WTC11 (cell line): ENCODE measurements around the gene TRUB1. TPM values are rescaled to one million over a fixed set of nuclear protein-coding genes. Genes with fewer than 3 reads are reported as not detected.

Experiments
- ATAC-seq: fragments of 200-7000 bp; cut with Tn5 transposase; 2 replicates; pipeline ENCODE4 v1.10.0; 2021; ENCODE audit warnings: mild to moderate bottlenecking, moderate library complexity
- CTCF ChIA-PET: fragments of 300-600 bp; sonication (Branson Sonifier 250); formaldehyde crosslinking; loops from one replicate; lab custom pipeline; 2021; ENCODE audit warnings: antibody characterized with exemption; lab: Charles Lee
- POLR2A ChIA-PET: fragments of 350-600 bp; sonication (Branson Sonifier 250); formaldehyde crosslinking; loops from one replicate; lab custom pipeline; 2021; ENCODE audit warnings: antibody characterized with exemption; lab: Charles Lee
- DNase-seq: peaks from one replicate; pipeline ENCODE4 v3.0.0; 2021; ENCODE audit warnings: low spot score
- H3K27ac Mint-ChIP-seq: 2 replicates; pipeline ENCODE4 v1.8.0; 2021; ENCODE audit warnings: mixed read lengths
- H3K27me3 Mint-ChIP-seq: 2 replicates; pipeline ENCODE4 v1.8.0; 2021; ENCODE audit warnings: low read depth, mild to moderate bottlenecking, moderate library complexity, mixed read lengths
- H3K36me3 Mint-ChIP-seq: 2 replicates; pipeline ENCODE4 v1.8.0; 2021; ENCODE audit warnings: mixed read lengths
- H3K4me1 Mint-ChIP-seq: 2 replicates; pipeline ENCODE4 v1.8.0; 2022; ENCODE audit warnings: mixed read lengths
- H3K4me3 Mint-ChIP-seq: 2 replicates; pipeline ENCODE4 v1.8.0; 2021; ENCODE audit warnings: mild to moderate bottlenecking, moderate library complexity, mixed read lengths
- H3K9me3 Mint-ChIP-seq: 2 replicates; pipeline ENCODE4 v1.8.0; 2021; ENCODE audit warnings: mixed read lengths
- ATF3 ChIP-seq: sonication (generic); formaldehyde crosslinking; conservative IDR thresholded peaks from 2 replicates; pipeline ENCODE4 v1.8.1; 2022; ENCODE audit warnings: mild to moderate bottlenecking, missing genetic modification reagents
- CDX4 ChIP-seq: fragments of 250-450 bp; sonication (Bioruptor Pico); IDR thresholded peaks from 2 replicates; pipeline ENCODE4 v1.9.0; 2021; ENCODE audit warnings: moderate library complexity, mild to moderate bottlenecking, inconsistent platforms, borderline replicate concordance
- E2F1 ChIP-seq: sonication (generic); formaldehyde crosslinking; IDR thresholded peaks from 2 replicates; pipeline ENCODE4 v1.8.0; 2022; ENCODE audit warnings: mild to moderate bottlenecking, missing genetic modification reagents
- EMX1 ChIP-seq: fragments of 250-450 bp; sonication (Bioruptor Pico); IDR thresholded peaks from 2 replicates; pipeline ENCODE4 v1.8.0; 2021; ENCODE audit warnings: mild to moderate bottlenecking
- ETV6 ChIP-seq: sonication (generic); formaldehyde crosslinking; IDR thresholded peaks from 2 replicates; pipeline ENCODE4 v1.8.1; 2022; ENCODE audit warnings: mild to moderate bottlenecking, missing genetic modification reagents
- GTF2I ChIP-seq: fragments of 250-450 bp; sonication (Bioruptor Pico); conservative IDR thresholded peaks from 2 replicates; pipeline ENCODE4 v1.4.0; 2021; ENCODE audit warnings: mild to moderate bottlenecking
- MYBL2 ChIP-seq: sonication (generic); formaldehyde crosslinking; IDR thresholded peaks from 2 replicates; pipeline ENCODE4 v1.8.1; 2023; ENCODE audit warnings: mild to moderate bottlenecking, moderate library complexity, missing genetic modification reagents
- NR3C1 ChIP-seq: sonication (generic); formaldehyde crosslinking; conservative IDR thresholded peaks from 2 replicates; pipeline ENCODE4 v1.8.1; 2023; ENCODE audit warnings: low read depth, mild to moderate bottlenecking, missing genetic modification reagents
- SMAD3 ChIP-seq: sonication (generic); formaldehyde crosslinking; IDR thresholded peaks from 2 replicates; pipeline ENCODE4 v1.8.0; 2022; ENCODE audit warnings: missing genetic modification reagents, mild to moderate bottlenecking, borderline replicate concordance
- SOX15 ChIP-seq: fragments of 250-450 bp; sonication (Bioruptor Pico); IDR thresholded peaks from 2 replicates; pipeline ENCODE4 v1.9.0; 2021; ENCODE audit warnings: mild to moderate bottlenecking
- TEAD1 ChIP-seq: sonication (generic); formaldehyde crosslinking; IDR thresholded peaks from 2 replicates; pipeline ENCODE4 v1.8.0; 2022; ENCODE audit warnings: mild to moderate bottlenecking, missing genetic modification reagents
- USF1 ChIP-seq: sonication (generic); formaldehyde crosslinking; IDR thresholded peaks from 2 replicates; pipeline ENCODE4 v1.8.0; 2022; ENCODE audit warnings: mild to moderate bottlenecking, missing genetic modification reagents
- ZNF232 ChIP-seq: sonication (generic); formaldehyde crosslinking; IDR thresholded peaks from 2 replicates; pipeline ENCODE4 v1.8.0; 2022; ENCODE audit warnings: mild to moderate bottlenecking, missing genetic modification reagents
- ZNF317 ChIP-seq: sonication (generic); formaldehyde crosslinking; IDR thresholded peaks from 2 replicates; pipeline ENCODE4 v1.8.1; 2023; ENCODE audit warnings: low read depth, mild to moderate bottlenecking, moderate library complexity, missing genetic modification reagents, borderline replicate concordance
- ZNF423 ChIP-seq: fragments of 250-450 bp; sonication (Bioruptor Pico); IDR thresholded peaks from 2 replicates; pipeline ENCODE4 v2.1.2; 2022; ENCODE audit warnings: mild to moderate bottlenecking, moderate library complexity
- total RNA-seq: library from RNA; stranded (reverse); gene quantifications from 3 replicates; pipeline ENCODE4 v1.2.3, GENCODE V29; 2021
- TF ChIP-seq, protein P1 (sequence below): sonication (generic); formaldehyde crosslinking; IDR thresholded peaks from 2 replicates; pipeline ENCODE4 v1.8.0; 2023; ENCODE audit warnings: mild to moderate bottlenecking, missing genetic modification reagents
- TF ChIP-seq, protein P2 (sequence below): sonication (generic); formaldehyde crosslinking; IDR thresholded peaks from 2 replicates; pipeline ENCODE4 v1.8.1; 2023; ENCODE audit warnings: mild to moderate bottlenecking, missing genetic modification reagents, moderate library complexity
- TF ChIP-seq, protein P3 (sequence below): sonication (generic); formaldehyde crosslinking; IDR thresholded peaks from 2 replicates; pipeline ENCODE4 v1.8.1; 2023; ENCODE audit warnings: mild to moderate bottlenecking, missing genetic modification reagents, moderate library complexity
- TF ChIP-seq, protein P4 (sequence below): sonication (generic); formaldehyde crosslinking; conservative IDR thresholded peaks from 2 replicates; pipeline ENCODE4 v1.8.1; 2023; ENCODE audit warnings: mild to moderate bottlenecking, low read depth, missing genetic modification reagents, moderate library complexity
- TF ChIP-seq, protein P5 (sequence below): sonication (generic); formaldehyde crosslinking; IDR thresholded peaks from 2 replicates; pipeline ENCODE4 v1.8.1; 2022; ENCODE audit warnings: low read depth, missing genetic modification reagents, borderline replicate concordance

Gene TRUB1
- total RNA-seq, 1 experiment from 2014 or later: 27.8 TPM

- TF ChIP-seq, protein P1, sequence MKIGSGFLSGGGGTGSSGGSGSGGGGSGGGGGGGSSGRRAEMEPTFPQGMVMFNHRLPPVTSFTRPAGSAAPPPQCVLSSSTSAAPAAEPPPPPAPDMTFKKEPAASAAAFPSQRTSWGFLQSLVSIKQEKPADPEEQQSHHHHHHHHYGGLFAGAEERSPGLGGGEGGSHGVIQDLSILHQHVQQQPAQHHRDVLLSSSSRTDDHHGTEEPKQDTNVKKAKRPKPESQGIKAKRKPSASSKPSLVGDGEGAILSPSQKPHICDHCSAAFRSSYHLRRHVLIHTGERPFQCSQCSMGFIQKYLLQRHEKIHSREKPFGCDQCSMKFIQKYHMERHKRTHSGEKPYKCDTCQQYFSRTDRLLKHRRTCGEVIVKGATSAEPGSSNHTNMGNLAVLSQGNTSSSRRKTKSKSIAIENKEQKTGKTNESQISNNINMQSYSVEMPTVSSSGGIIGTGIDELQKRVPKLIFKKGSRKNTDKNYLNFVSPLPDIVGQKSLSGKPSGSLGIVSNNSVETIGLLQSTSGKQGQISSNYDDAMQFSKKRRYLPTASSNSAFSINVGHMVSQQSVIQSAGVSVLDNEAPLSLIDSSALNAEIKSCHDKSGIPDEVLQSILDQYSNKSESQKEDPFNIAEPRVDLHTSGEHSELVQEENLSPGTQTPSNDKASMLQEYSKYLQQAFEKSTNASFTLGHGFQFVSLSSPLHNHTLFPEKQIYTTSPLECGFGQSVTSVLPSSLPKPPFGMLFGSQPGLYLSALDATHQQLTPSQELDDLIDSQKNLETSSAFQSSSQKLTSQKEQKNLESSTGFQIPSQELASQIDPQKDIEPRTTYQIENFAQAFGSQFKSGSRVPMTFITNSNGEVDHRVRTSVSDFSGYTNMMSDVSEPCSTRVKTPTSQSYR (CRISPR knock-in tag): no peak
- TF ChIP-seq, protein P2, sequence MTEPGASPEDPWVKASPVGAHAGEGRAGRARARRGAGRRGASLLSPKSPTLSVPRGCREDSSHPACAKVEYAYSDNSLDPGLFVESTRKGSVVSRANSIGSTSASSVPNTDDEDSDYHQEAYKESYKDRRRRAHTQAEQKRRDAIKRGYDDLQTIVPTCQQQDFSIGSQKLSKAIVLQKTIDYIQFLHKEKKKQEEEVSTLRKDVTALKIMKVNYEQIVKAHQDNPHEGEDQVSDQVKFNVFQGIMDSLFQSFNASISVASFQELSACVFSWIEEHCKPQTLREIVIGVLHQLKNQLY (CRISPR knock-in tag): no peak
- TF ChIP-seq, protein P3, sequence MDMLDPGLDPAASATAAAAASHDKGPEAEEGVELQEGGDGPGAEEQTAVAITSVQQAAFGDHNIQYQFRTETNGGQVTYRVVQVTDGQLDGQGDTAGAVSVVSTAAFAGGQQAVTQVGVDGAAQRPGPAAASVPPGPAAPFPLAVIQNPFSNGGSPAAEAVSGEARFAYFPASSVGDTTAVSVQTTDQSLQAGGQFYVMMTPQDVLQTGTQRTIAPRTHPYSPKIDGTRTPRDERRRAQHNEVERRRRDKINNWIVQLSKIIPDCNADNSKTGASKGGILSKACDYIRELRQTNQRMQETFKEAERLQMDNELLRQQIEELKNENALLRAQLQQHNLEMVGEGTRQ (CRISPR knock-in tag): no peak
- TF ChIP-seq USF1 (CRISPR knock-in tag): no peak
- TF ChIP-seq SMAD3: no peak
- TF ChIP-seq, protein P4, sequence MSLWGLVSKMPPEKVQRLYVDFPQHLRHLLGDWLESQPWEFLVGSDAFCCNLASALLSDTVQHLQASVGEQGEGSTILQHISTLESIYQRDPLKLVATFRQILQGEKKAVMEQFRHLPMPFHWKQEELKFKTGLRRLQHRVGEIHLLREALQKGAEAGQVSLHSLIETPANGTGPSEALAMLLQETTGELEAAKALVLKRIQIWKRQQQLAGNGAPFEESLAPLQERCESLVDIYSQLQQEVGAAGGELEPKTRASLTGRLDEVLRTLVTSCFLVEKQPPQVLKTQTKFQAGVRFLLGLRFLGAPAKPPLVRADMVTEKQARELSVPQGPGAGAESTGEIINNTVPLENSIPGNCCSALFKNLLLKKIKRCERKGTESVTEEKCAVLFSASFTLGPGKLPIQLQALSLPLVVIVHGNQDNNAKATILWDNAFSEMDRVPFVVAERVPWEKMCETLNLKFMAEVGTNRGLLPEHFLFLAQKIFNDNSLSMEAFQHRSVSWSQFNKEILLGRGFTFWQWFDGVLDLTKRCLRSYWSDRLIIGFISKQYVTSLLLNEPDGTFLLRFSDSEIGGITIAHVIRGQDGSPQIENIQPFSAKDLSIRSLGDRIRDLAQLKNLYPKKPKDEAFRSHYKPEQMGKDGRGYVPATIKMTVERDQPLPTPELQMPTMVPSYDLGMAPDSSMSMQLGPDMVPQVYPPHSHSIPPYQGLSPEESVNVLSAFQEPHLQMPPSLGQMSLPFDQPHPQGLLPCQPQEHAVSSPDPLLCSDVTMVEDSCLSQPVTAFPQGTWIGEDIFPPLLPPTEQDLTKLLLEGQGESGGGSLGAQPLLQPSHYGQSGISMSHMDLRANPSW (CRISPR knock-in tag): no peak
Observed at GRCh38 chr10:115004236-115004862, 66.4 kb downstream of the TRUB1 start (continued).

DNA sequence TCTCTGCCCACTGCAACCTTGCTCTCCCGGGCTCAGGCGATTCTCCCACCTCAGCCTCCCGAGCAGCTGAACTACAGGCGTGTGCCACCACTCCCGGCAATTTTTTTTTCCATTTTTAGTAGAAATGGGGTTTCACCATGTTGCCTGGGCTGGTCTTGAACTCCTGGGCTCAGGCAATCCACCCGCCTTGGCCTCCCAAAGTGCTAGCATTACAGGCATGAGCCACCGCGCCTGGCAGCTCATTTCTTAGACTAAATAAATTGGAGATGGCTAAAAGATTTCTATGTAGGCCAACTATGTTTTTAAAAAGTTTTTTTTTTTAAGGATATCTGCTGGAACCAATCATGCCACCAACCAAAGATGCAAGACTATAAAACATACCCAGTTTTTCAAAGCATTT lies 67.8 kb downstream of the TRUB1 start:
- CTCF ChIA-PET: interaction anchor here (1.5 to 2.2 kb wide), 2 partner anchors 126 to 184 kb away, joined by 4 to 6 read pairs; partner anchors contain the start of gene FHIP2A
- H3K27ac Mint-ChIP-seq: no peak overlapping the region

GRCh38 chr10:115018185-115018931 lies 80.4 kb downstream of the TRUB1 start:
- CTCF ChIA-PET: no interaction called here
- no peaks in the 10 kb centered on the region for H3K36me3 Mint-ChIP-seq
- peaks cover 8% of the 10 kb centered on the region for H3K4me1 Mint-ChIP-seq
- no peak overlapping the region for H3K27ac Mint-ChIP-seq
- H3K4me3 Mint-ChIP-seq: no peak overlapping the region
- ATAC-seq (no peak), DNase-seq (no peak)
- POLR2A ChIA-PET: interaction anchor here (0.7 kb wide), 1 partner anchor 15 kb away, joined by 3 read pairs; no protein-coding TSS in a partner anchor
- no peaks in the 10 kb centered on the region for H3K27me3 Mint-ChIP-seq
- H3K9me3 Mint-ChIP-seq: no peaks in the 10 kb centered on the region
- TF ChIP-seq, protein P5, sequence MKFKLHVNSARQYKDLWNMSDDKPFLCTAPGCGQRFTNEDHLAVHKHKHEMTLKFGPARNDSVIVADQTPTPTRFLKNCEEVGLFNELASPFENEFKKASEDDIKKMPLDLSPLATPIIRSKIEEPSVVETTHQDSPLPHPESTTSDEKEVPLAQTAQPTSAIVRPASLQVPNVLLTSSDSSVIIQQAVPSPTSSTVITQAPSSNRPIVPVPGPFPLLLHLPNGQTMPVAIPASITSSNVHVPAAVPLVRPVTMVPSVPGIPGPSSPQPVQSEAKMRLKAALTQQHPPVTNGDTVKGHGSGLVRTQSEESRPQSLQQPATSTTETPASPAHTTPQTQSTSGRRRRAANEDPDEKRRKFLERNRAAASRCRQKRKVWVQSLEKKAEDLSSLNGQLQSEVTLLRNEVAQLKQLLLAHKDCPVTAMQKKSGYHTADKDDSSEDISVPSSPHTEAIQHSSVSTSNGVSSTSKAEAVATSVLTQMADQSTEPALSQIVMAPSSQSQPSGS (CRISPR knock-in tag): no peak
- TF ChIP-seq ZNF423 (CRISPR knock-in tag) (no peak), ATF3 (CRISPR knock-in tag) (no peak), SMAD3 (no peak), ETV6 (CRISPR knock-in tag) (no peak), GTF2I (CRISPR knock-in tag) (no peak), TEAD1 (CRISPR knock-in tag) (no peak), ZNF317 (no peak), ZNF232 (no peak), EMX1 (CRISPR knock-in tag) (no peak), MYBL2 (CRISPR knock-in tag) (no peak), E2F1 (CRISPR knock-in tag) (no peak)

More for the DNA sequence above, 67.8 kb downstream of the TRUB1 start:
- Mint-ChIP-seq H3K27me3 (no peaks in the 10 kb centered on the region), H3K9me3 (no peaks in the 10 kb centered on the region), H3K36me3 (no peaks in the 10 kb centered on the region), H3K4me1 (peaks cover 22% of the 10 kb centered on the region), H3K4me3 (no peak overlapping the region)
- POLR2A ChIA-PET: no interaction called here
- no peak for ATAC-seq
- no peak for DNase-seq
- TF ChIP-seq NR3C1 (CRISPR knock-in tag): no peak
- TF ChIP-seq SOX15 (CRISPR knock-in tag): no peak
- TF ChIP-seq CDX4 (CRISPR knock-in tag): no peak
